ENCODE data around the gene KITLG.
"Not testable (repeated sequence)": the region's sequence is repeated elsewhere in the genome, so short reads cannot be mapped to it uniquely, and the experiment has no call there.

The KITLG gene

DNA sequence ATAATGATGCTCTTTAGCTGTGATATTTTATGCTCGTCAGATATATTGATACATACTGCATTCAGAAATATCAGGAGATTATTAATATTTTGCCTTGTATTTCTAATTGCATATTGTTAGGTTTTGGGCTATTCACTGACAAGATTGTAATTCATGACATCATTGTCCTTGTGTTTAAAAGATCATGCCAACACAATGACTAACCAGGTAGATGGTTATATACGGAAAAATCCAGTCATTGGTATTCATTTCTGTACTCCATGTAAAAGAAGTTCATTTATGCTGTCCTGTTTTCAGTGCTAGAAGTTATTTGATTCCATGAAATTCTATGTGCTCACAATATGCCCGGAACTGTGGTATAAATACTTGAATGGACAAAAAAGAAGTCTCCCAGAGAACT, 107.5 kb downstream of the KITLG start:
- DNase-seq: no peak

- DNase-seq: no peak
These were observed 108.0 kb downstream of the KITLG start for GRCh38 chr12:88472248-88472647.

DNA sequence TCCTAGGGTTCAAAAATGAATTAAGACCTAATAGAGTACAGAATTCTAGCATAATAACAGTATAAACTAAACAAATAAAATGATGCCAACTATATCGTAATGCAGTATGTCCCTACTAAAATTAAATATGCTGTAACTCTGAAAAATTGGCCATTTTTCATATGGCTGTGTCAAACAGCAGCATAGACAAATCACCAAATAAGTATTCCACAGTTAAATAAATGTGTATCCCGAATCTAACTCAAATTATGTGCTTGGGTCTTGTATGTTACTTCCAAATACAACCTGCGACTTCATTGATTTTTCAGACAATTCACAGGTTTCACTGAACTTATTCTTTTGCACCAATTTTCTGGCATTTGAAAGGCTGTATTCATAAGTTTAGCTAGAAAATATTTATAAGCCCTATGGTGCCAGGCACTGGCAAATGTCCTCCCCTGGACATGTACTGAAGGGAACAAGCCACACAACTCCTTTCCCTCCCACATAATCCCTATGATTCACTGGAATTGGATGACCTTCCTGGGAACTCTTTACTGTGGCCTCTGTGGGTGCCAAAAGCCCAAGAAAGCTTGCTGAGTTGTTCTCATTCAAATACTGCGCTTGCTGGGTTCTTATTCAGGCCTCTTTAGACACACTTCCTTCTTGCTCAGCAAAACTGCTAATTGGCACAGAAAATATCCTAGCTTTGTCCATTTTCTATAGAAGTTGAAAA, 108.8 kb downstream of the KITLG start:
- no peak for DNase-seq

DNA sequence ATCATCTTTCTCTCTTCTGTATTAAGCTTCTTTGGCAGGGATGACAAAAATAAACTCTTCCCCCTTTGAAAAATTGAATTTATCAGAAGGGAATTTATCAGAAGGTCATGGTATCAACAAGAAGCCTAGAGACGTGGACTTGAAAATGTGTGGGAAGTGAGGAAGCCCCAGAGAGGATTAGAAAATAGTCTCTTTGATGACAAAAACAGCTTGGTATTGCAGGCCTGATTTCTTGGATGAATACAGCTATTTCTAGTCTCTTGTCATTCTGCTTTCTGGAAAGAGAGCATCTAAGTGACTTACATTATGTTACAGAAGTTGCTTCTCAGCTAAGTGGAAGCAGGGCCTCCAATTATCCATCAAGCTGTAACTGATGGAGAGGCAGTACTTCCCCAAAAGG, 111.1 kb downstream of the KITLG start:
- no peak for DNase-seq

GRCh38 chr12:88468581-88468980, 111.7 kb downstream of the KITLG start:
- no peak for DNase-seq

DNA sequence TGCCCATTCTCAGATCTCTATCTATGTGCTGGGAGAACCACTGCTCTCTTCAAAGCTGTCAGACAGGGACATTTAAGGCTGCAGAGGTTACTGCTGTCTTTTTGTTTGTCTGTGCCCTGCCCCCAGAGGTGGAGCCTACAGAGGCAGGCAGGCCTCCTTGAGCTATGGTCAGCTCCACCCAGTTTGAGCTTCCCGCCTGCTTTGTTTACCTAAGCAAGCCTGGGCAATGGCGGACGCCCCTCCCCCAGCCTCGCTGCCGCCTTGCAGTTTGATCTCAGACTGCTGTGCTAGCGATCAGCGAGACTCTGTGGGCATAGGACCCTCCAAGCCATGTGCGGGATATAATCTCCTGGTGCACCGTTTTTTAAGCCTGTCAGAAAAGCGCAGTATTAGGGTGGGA, 113.6 kb downstream of the KITLG start:
- DNase-seq: not testable (repeated sequence)

GRCh38 chr12:88458327-88458726, 121.9 kb downstream of the KITLG start:
- no peak for DNase-seq

DNA sequence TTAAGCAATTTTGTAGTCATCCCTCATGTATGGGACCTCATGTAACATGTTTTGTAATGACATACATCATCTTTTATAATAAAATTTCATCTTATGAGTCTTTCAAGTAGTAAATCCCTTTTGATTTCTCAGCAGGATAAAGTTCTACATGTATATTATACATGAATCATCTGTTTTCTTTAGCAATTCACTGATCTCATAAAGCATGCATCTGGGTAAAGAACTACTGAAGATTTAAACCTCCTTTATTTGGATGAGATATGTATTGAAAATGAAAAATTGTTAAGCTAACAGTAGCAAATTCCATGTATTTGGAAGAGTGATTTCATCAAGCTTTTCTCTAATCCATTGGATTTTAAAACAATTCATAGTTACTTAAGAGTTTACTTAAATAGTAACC, 126.9 kb downstream of the KITLG start:
- no peak for DNase-seq

GRCh38 chr12:88451205-88451604, 129.1 kb downstream of the KITLG start:
- DNase-seq: no peak

DNA sequence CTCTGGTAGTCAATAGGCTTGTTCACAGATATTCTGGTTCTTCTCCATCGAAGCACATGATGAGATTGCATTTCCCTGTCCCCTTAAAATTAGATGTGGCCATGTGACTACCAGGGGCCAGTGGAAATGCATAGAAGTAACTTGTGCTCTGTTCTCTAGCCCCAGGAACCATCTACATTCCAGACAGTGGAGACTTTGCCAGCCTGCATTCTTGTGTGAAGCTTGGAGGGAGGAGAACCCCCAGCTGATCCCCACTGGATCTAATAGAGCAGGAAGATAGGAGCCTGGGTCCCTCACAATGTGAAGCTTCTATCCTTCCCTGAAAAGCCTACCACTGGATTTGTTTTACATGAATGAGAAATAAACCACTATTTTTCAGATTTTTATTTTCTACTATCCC, 130.1 kb downstream of the KITLG start:
- DNase-seq: no peak

GRCh38 chr12:88448337-88448915, 131.8 kb downstream of the KITLG start:
- DNase-seq: no peak

GRCh38 chr12:88445705-88446394, 134.4 kb downstream of the KITLG start:
- DNase-seq: no peak

- no peak for DNase-seq
These were observed 135.8 kb downstream of the KITLG start for GRCh38 chr12:88444481-88444880.

Measured in 8988T (cell line).